Thoracic aorta (tissue), 2 donors: ENCODE results near the gene TMPRSS3. TPM values are rescaled to one million over a fixed set of nuclear protein-coding genes. Genes with fewer than 3 reads are reported as not detected.

Source experiments
- ATAC-seq: fragments of 150-250 bp; one replicate; pipeline ENCODE4 v1.8.0; 2017; ENCODE audit warnings: low read depth; ENCODE audit not compliant: insufficient number of reproducible peaks, low FRiP score
- DNase-seq: peaks from one replicate; pipeline ENCODE4 v3.0.0-alpha.2; 2020; ENCODE audit warnings: low spot score
- H3K27ac ChIP-seq, 2 donors: fragments of 200-600 bp; sonication (generic); 1 replicate in 1 of 2; 2 replicates in 1 of 2; pipeline ENCODE4 v1.5.1; 2016; ENCODE audit warnings: mild to moderate bottlenecking in 2 of 2, moderate library complexity in 2 of 2
- H3K27me3 ChIP-seq: fragments of 200-600 bp; sonication (generic); replicated peaks from 2 replicates; pipeline ENCODE4 v1.6.0; 2016; ENCODE audit warnings: mild to moderate bottlenecking; ENCODE audit not compliant: insufficient read depth
- H3K36me3 ChIP-seq: fragments of 200-600 bp; sonication (generic); one replicate; pipeline ENCODE4 v1.5.1; 2016
- H3K4me1 ChIP-seq, 2 donors: fragments of 200-600 bp; sonication (generic); 1 replicate in 1 of 2; 2 replicates in 1 of 2; pipeline versions ENCODE4 v1.5.1 to v1.6.0; 2016; ENCODE audit warnings: low read depth in 2 of 2, mild to moderate bottlenecking in 1 of 2; ENCODE audit not compliant: control insufficient read depth in 1 of 2
- H3K4me3 ChIP-seq: fragments of 200-600 bp; sonication (generic); 2 replicates; pipeline ENCODE4 v1.5.1; 2016; ENCODE audit warnings: mild to moderate bottlenecking
- H3K9me3 ChIP-seq: fragments of 200-600 bp; sonication (generic); 2 replicates; pipeline ENCODE4 v1.5.1; 2016
- CTCF ChIP-seq: fragments of 200-600 bp; sonication (generic); IDR thresholded peaks from one replicate; pipeline ENCODE4 v1.5.1; 2019; ENCODE audit warnings: antibody characterized with exemption
- total RNA-seq, 2 donors: library from RNA; depleted of rRNA; stranded (reverse); fragments of >200 nt; gene quantifications; one replicate each; pipeline versions ENCODE4 v1.1.0 to v1.2.3, GENCODE V29; 2016

The TMPRSS3 gene
- total RNA-seq, 2 donors from 2014 or later, result not detected

- Histone ChIP-seq H3K9me3 (no peaks in the 10 kb centered on the region), H3K36me3 (no peaks in the 10 kb centered on the region), H3K4me1 (no peaks in the 10 kb centered on the region), H3K27ac (no peak overlapping the region), H3K4me3 (no peak overlapping the region), H3K27me3 (no peaks in the 10 kb centered on the region)
- ATAC-seq (no peak), DNase-seq (no peak)
- no peak for TF ChIP-seq CTCF
These were observed 11.6 kb upstream of the TMPRSS3 start for GRCh38 chr21:42407476-42407875.

- TF ChIP-seq CTCF, result no peak
- Histone ChIP-seq H3K4me3 (no peak overlapping the region), H3K9me3 (no peaks in the 10 kb centered on the region), H3K27me3 (no peaks in the 10 kb centered on the region), H3K4me1 (no peaks in the 10 kb centered on the region), H3K27ac (no peak overlapping the region), H3K36me3 (no peaks in the 10 kb centered on the region)
- ATAC-seq (no peak), DNase-seq (no peak)
These were observed 11.0 kb upstream of the TMPRSS3 start for GRCh38 chr21:42406866-42407265.

- H3K9me3 ChIP-seq, result peaks cover 3% of the 10 kb centered on the region
- no peak overlapping the region for H3K4me3 ChIP-seq
- no peaks in the 10 kb centered on the region for H3K4me1 ChIP-seq
- no peaks in the 10 kb centered on the region for H3K36me3 ChIP-seq
- ATAC-seq (no peak), DNase-seq (no peak)
- H3K27me3 ChIP-seq, result no peaks in the 10 kb centered on the region
- TF ChIP-seq CTCF, result no peak
- no peak overlapping the region for H3K27ac ChIP-seq
These were observed 10.4 kb upstream of the TMPRSS3 start for GRCh38 chr21:42406201-42406621.

GRCh38 chr21:42405064-42406013 lies 9.5 kb upstream of the TMPRSS3 start:
- Histone ChIP-seq H3K36me3 (no peaks in the 10 kb centered on the region), H3K9me3 (peaks cover 3% of the 10 kb centered on the region), H3K27ac (no peak overlapping the region), H3K27me3 (no peaks in the 10 kb centered on the region), H3K4me1 (no peaks in the 10 kb centered on the region), H3K4me3 (peak overlapping the region; percentile 11)
- ATAC-seq, result no peak
- no peak for DNase-seq
- TF ChIP-seq CTCF, result no peak

GRCh38 chr21:42404539-42404938 lies 8.7 kb upstream of the TMPRSS3 start:
- H3K27ac ChIP-seq, result no peak overlapping the region
- H3K27me3 ChIP-seq, result no peaks in the 10 kb centered on the region
- DNase-seq (no peak), ATAC-seq (no peak)
- H3K9me3 ChIP-seq, result peaks cover 3% of the 10 kb centered on the region
- H3K4me3 ChIP-seq, result peak overlapping the region; percentile 16
- no peaks in the 10 kb centered on the region for H3K4me1 ChIP-seq
- no peaks in the 10 kb centered on the region for H3K36me3 ChIP-seq
- TF ChIP-seq CTCF, result no peak
